HG02759 (cell line): Measurements from ENCODE around the gene CALHM1.
"Not testable (repeated sequence)": the region's sequence is repeated elsewhere in the genome, so short reads cannot be mapped to it uniquely, and the experiment has no call there.

Source experiments
- ATAC-seq: cut with Tn5 transposase; IDR thresholded peaks from one replicate; pipeline ENCODE4 v1.9.1; 2021; ENCODE audit warnings: mild to moderate bottlenecking, moderate library complexity; ENCODE audit not compliant: unreplicated experiment

Gene CALHM1, protein sequence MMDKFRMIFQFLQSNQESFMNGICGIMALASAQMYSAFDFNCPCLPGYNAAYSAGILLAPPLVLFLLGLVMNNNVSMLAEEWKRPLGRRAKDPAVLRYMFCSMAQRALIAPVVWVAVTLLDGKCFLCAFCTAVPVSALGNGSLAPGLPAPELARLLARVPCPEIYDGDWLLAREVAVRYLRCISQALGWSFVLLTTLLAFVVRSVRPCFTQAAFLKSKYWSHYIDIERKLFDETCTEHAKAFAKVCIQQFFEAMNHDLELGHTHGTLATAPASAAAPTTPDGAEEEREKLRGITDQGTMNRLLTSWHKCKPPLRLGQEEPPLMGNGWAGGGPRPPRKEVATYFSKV

GRCh38 chr10:103458720-103459119 is at the start of gene CALHM1:
Gene CALHM1 (minus strand): TSS chr10:103458900. CDS start chr10:103458751, 149 bp downstream.
- ATAC-seq, result peak; percentile 75

- no peak for ATAC-seq
These were observed 48.8 kb upstream of the CALHM1 start for GRCh38 chr10:103507235-103508191.

DNA sequence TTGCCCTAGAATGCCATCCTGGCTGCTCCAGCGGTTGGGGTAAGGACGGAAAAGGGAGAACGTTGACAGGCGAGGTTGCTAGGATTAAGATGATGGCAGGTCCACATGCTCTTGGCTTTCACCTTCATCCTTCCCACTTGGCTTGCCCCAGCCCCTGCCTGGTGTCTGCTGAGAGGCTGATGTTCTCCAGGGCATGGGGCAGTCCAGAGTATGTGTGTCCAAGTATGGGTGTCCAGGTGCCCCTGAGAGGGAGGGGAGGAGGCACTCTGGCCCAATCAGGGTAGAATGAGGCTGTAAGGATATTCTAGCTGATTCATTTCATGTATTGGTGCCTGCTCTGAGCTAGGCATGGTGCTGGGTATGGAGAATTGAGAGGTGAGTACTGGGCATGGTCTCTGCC is 47.4 kb upstream of the CALHM1 start:
- no peak for ATAC-seq

GRCh38 chr10:103504181-103504783 is 45.6 kb upstream of the CALHM1 start:
- no peak for ATAC-seq

- ATAC-seq, result not testable (repeated sequence)
These were observed 45.1 kb upstream of the CALHM1 start for GRCh38 chr10:103503777-103504176.

DNA sequence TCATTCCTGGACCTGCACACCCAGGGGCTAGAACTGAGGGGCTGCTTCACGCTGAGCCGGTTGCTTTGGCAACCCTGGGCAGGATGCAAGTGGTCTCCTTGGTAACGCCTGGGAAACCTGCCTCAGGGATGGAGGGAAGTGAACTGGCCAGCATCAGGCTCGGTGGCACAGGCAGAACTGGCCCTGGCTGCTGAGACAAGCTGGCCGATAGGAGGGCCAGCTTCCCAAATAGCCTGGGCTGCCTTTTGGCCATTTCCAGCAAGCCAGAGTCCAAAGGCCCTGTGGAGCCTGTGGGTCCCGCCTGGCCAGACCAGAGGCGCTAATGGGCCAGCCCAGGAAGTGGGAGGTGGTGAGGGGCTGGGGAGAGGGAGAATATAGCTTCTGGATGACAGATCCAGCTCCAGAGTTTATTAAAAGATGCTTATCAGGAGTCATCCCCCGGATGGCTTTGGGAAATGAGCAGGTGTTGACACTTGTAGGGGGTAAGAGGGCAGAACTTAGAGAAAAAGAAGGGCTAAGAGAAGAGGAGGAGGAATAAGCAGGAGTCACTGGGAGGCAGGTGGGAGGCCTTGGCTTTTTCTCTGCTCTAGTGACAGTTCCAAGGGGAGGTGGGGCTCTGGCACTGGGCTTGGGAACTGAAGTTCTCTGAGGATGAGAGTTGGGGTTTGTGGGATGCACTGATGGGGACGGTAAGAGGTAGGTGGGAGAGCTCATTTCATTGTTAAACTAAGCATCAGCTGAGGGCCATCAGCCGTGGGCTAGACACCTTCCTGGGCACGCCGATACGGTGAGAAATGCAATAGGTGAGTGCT is 44.4 kb upstream of the CALHM1 start:
- no peak for ATAC-seq

DNA sequence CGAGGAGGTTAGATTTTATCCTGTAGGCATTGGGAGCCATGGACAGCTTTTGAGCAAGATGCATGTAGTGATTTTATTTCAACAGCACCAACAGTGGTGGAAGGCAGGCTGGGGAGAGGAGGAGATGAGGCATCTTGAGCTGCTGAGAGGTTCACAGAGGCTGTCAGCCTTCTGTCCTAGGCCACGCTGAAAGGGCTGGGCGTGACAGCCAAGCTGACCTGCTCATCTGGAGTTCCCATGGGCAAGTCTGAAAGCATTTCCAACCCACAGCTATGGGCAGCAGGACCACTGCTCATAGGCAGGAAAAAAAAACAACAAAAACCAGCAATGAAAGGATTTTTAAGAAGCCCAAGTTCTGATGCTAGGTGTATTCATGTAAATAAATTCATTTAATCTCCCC is 42.5 kb upstream of the CALHM1 start:
- no peak for ATAC-seq

- ATAC-seq, result no peak
These were observed 41.8 kb upstream of the CALHM1 start for GRCh38 chr10:103500481-103500880.

GRCh38 chr10:103499881-103500280 is 41.2 kb upstream of the CALHM1 start:
- no peak for ATAC-seq

GRCh38 chr10:103498936-103499638 is 40.4 kb upstream of the CALHM1 start:
- no peak for ATAC-seq

DNA sequence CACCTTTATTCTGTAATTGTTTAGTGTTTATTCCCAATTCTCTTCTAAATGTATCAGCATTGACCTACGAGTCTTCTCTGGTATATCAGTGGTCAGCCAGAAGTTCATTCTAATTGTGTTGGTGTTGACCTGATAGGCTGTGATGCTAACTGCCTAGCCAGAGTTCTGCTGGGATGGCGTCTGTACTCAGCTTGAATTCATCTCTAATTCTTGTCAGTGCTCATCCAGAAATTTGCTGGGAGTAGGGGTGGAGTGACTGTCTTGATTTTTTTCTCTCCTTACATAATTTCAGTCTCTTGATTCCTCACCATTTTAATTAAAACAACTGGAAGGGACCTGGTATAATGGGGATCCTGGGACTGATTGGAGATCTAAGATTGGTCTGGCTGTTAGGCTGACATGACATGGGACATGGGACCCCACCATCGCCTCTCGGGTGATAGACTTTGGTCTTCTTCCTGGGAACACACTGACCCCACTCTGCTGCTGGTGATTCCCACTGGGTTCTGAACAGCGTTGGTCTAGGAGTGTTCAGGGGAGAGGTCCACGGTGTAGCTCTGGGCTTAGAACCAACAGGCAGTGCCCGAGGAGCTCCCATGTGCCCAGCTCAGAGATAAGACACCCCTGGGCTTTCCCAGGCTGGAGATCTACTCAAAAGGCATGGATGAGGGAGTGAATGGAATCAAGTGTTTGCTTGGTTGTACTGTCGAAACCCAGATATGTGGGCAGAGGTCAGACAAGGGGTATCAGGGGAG is 38.6 kb upstream of the CALHM1 start:
- no peak for ATAC-seq

GRCh38 chr10:103495321-103495720 is 36.6 kb upstream of the CALHM1 start:
- no peak for ATAC-seq

DNA sequence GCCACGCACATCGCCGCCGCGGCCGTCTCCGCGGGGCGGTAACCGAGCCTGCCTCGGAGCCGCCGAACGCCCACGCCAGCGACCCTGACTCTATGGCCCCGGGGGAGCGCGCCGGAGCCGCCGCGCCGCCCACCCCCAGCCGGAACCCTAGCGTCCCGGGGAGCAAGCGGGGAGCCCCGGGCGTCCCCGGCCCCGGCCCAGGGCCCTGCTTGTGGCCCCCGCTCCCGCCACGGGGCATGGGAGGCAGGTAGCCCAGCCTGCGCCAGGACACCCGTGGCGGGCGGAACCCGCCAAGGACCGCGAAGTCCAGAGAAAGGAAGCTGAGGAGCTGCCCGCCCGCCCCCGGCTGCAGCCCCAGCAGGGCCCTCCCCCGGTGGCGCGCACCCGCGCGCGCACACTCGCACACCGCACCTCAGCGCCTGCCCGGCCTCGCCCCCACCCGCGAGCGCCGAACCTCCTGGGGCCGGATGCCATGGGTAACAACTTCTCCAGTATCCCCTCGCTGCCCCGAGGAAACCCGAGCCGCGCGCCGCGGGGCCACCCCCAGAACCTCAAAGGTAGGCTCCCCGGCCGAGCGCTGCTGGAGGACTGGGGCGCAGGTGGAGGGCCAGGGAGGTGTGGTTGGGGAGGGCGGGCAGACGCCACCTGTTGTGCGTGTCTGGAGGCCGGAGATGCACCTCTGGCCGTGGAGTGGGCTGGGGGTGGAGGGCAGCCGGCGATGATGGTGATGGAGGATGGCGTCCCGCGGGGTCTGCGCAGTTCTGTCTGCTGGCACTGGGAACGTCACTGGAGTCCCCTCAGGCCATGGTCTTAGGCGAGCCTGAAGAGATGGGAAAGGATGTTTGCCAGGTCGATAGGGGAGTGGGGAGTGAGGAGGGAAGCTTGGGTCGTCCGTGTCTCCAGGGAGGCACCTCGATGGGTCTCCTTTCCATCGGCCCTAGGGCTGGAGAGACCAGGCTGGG is 35.5 kb upstream of the CALHM1 start:
- ATAC-seq, result no peak

DNA sequence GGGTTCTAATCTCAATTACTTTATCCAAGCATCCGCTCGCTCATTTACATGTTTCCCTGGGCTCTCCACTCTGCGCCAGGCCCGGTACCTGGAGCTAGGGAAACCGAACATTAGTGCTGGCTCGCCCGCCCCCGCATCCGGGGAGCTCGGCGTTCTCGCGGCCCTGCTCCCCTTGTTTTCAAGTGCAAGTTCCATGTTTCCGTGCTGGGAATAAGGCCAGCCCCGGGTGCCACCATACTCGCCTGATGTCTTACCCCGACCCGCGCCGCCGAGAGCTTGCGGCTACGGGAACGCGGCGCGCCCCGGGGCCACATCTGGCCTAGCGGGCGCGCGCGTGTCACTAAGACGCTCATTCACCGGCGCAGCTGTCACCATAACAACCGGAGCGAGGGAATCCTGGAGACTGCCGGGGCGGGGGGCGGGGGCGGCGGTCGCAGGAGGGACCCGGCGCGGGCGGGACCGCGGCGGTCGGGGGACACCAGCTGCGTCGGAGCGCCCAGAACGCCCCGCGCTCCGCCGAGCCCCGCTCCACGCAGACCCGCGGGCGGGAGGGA is 34.7 kb upstream of the CALHM1 start, which contains the start of gene NEURL1:
Gene NEURL1, plus strand, starts transcription at position 344 of the 554 bp plus-strand sequence. CDS start 683 bp downstream, outside the sequence.
- ATAC-seq, result no peak

DNA sequence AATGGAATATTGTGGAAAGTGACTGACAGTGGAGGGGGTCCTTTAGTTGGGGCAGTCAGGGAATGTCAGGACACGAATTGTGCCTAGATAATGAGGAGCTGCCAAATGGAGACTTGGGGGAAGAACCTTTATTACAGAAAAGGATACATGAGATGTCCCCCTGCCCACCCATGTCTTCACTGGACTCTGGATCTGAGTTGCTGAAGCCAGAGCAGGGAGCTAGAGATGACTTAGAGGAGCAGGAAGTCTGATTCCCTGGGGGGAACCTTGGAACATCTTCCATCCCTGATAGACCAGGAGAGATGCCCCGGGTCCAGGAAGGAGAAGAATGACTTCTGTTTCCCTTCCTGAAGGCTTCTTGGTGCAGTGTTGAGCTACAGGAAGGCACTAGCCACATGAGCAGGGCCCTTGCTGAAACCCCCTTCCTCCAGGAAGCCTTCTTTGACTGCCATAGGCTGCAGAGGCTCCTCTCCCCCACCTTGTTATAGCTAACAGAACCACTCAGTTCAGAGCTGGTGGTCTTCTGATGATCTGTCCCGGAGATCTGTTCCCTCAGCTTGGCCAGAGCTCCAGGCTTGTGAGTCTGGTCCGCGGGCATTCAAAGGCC is 34.1 kb upstream of the CALHM1 start:
- no peak for ATAC-seq

GRCh38 chr10:103491729-103492364 is 33.1 kb upstream of the CALHM1 start:
- no peak for ATAC-seq

- peak; percentile 14 for ATAC-seq
These were observed 32.2 kb upstream of the CALHM1 start for GRCh38 chr10:103490986-103491314.
